Adrenal gland (tissue), 12 donors: ENCODE measurements around the gene SLC9A9. TPM values are rescaled to one million over a fixed set of nuclear protein-coding genes. Genes with fewer than 3 reads are reported as not detected.

ENCODE experiments used
- DNase-seq, 7 donors: peaks; one replicate each; pipeline ENCODE4 v3.0.0-alpha.2; 2019 to 2020
- H3K27ac ChIP-seq, 5 donors: fragments of 200-600 bp; sonication (generic) in 4 of 5; 1 replicate in 3 of 5; 2 replicates in 2 of 5; pipeline versions ENCODE4 v1.5.1 to v1.8.0; 2016 to 2020; ENCODE audit warnings: mild to moderate bottlenecking in 1 of 5
- H3K27me3 ChIP-seq: fragments of 200-600 bp; 2 replicates; pipeline ENCODE4 v1.8.0; 2021
- H3K36me3 ChIP-seq, 2 donors: fragments of 200-600 bp; replicated peaks in 1 of 2; 1 replicate in 1 of 2; 2 replicates in 1 of 2; pipeline versions ENCODE4 v1.5.1 to v1.8.0; 2018 to 2022
- H3K4me1 ChIP-seq, 2 donors: fragments of 200-600 bp; replicated peaks in 1 of 2; 1 replicate in 1 of 2; 2 replicates in 1 of 2; pipeline versions ENCODE4 v1.5.1 to v1.8.0; 2018 to 2021
- H3K4me3 ChIP-seq, 4 donors: fragments of 200-600 bp; sonication (generic) in 3 of 4; one replicate each; pipeline ENCODE4 v1.5.1; 2016 to 2018
- H3K9me3 ChIP-seq, 3 donors: fragments of 200-600 bp; sonication (generic) in 1 of 3; replicated peaks in 1 of 3; 1 replicate in 2 of 3; 2 replicates in 1 of 3; pipeline versions ENCODE4 v1.5.1 to v1.8.0; 2016 to 2021
- CTCF ChIP-seq, 6 experiments: fragments of 450-650 bp in 4 of 6; fragments of 200-600 bp in 2 of 6; sonication (generic) in 1 of 6; IDR thresholded peaks; 1 replicate in 5 of 6; 2 replicates in 1 of 6; pipeline versions ENCODE4 v1.5.1 to v1.8.0; 2016 to 2021; ENCODE audit warnings: antibody characterized with exemption in 6 of 6, mild to moderate bottlenecking in 2 of 6, moderate library complexity in 1 of 6
- POLR2A ChIP-seq, 2 donors: fragments of 450-650 bp; IDR thresholded peaks; one replicate each; pipeline ENCODE4 v1.6.1; 2017; ENCODE audit warnings: antibody characterized with exemption in 2 of 2, mild to moderate bottlenecking in 2 of 2, moderate library complexity in 1 of 2
- WGBS, 4 donors: extraction: QIAGEN DNeasy Blood & Tissue Kit in 2 of 4; methylation state at CpG; one replicate each; pipeline versions ENCODE4 v1.1.5 to v1.1.7; 2013 to 2017; 5-methylcytosine and 5-hydroxymethylcytosine counted together
- intact Hi-C, 2 donors: fragments of 100-400 bp; cut with DNase I; formaldehyde crosslinking; loops; one replicate each; pipeline versions ENCODE4 v1.14.1 to v1.15.0; 2022 to 2023
- polyA plus RNA-seq, 3 donors: library from polyadenylated mRNA; stranded (reverse); fragments of 200-250 nt in 2 of 3; fragments of 350-450 nt in 1 of 3; fragmentation: Illumina TruSeq in 1 of 3; extraction: RNeasy Lipid Tissue Mini Kit (QIAGEN cat#74804) in 1 of 3; gene quantifications; one replicate each; pipeline ENCODE4 v1.2.3, GENCODE V29; 2013 to 2014
- total RNA-seq, 9 donors: library from RNA; depleted of rRNA in 4 of 9; stranded (reverse); fragments of >200 nt in 4 of 9; fragments of 120-200 nt in 1 of 9; fragmentation: NEBNext Ultra II Directional in 1 of 9; extraction: Animal tissue kit (Norgen Biotek cat#: 25700) in 1 of 9; gene quantifications; one replicate each; pipeline versions ENCODE4 v1.1.0 to v1.2.4, GENCODE V29; 2013 to 2023
- donor health status: healthy with polysubstance abuse.
- donor health status: Bipolar disorder and iron deficiency.
- donor health status: DM: yes; HTN: yes; CAD: no.
- donor health status: DM: no; HTN: no; CAD: no.
- donor health status: DM: no; HTN: no; CAD: no.
- donor health status: DM: yes; HTN: yes; CAD: no.

The SLC9A9 gene
- total and polyA plus RNA-seq, 12 donors = 4.2 to 23.7 (median 13.5) TPM

DNA sequence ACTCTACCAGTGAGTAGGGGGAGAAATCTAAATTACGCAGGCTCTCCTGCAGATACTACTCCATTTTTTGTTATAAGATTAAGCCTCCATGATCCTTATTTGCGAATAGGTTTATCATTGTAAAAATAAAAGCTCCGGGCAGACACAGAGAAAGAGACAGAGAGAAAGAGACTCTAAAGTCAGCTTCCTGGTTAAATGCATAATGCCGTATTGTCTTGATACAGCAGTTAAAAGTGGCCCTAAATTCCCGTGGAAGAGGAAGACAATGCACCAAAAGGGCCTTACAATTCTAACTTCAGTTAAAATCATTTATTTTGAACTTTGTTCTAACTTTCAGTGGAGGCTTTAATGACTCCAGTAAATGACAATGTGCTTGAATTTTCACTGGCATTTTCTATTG, 98.3 kb downstream of the SLC9A9 start:
- no peaks in the 10 kb centered on the region for H3K36me3 ChIP-seq
- TF ChIP-seq POLR2A (IDR thresholded peaks at IDR 0.05) (no peak), CTCF (IDR thresholded peaks at IDR 0.05) (no peak)
- intact Hi-C loops = no loop called here
- no peak for DNase-seq
- H3K27ac ChIP-seq = no peak overlapping the region
- WGBS, 4 donors = 84 to 90% (median 89%) methylated on average over 5 of the region's 5 CpGs
- H3K27me3 ChIP-seq = no peaks in the 10 kb centered on the region
- H3K9me3 ChIP-seq = no peaks in the 10 kb centered on the region
- no peak overlapping the region for H3K4me3 ChIP-seq
- no peaks in the 10 kb centered on the region for H3K4me1 ChIP-seq

DNA sequence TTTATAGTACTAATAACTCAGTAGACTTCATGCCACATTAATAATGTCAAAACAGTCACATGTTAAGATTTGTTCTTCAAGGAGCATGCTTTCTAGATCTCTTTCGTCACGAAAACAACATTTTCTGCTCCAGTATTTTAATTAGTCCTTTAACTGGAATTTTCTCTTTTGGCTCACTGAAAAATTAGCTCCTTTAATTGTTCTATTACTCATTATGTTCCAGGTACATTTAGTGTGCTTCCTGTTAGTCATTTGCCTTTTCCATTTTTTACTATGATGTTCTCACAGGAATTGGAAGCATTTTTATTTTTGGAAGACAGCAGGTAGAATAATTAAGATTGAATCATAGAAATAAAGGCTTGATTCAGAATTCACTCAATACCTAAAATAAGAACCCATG, 111.2 kb downstream of the SLC9A9 start:
- intact Hi-C loops = no loop called here
- H3K27me3 ChIP-seq = no peaks in the 10 kb centered on the region
- TF ChIP-seq CTCF (IDR thresholded peaks at IDR 0.05) (no peak), POLR2A (IDR thresholded peaks at IDR 0.05) (no peak)
- no peaks in the 10 kb centered on the region for H3K36me3 ChIP-seq
- H3K27ac ChIP-seq = no peak overlapping the region
- DNase-seq = no peak
- 74 to 88% (median 82%) methylated on average over 2 of the region's 2 CpGs for WGBS, 4 donors
- H3K9me3 ChIP-seq = no peaks in the 10 kb centered on the region
- H3K4me1 ChIP-seq = no peaks in the 10 kb centered on the region
- H3K4me3 ChIP-seq = no peak overlapping the region

DNA sequence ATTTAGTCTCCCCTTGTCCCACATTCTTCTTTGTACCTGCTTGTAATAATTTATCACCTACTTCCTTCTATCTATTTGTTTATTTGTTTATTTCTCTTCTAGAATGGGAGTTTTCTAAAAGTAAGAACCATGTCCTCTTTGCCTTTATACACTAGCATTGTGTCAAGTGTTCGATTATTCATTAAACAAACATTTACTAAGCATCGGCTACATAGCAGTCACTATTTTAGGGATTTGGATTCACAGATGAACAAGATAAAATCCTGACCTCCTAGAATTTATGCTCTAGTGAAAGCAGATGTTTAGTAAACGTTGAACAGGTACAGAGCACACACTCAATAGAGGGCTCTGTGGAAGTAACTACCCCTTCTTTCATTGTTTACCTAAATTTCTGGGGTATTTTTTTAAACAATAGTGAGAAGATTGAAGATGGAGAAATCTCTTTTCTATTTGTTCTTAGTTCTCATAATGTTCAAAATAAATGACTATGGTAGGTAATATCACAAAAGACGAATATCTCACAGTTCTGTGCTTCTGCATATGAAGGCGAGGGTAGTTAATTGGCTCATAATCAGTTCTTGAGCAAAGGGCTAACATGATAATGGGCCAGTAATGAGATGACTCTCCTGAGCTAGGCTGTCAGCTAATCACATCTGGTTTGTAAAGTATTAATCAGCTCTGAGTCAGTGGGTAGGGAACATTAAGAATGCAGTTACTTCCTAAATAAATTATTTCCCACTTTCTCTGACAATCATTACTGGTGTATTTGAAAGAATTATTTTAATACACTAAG, 111.9 kb downstream of the SLC9A9 start:
- DNase-seq = no peak
- Histone ChIP-seq H3K27ac (no peak overlapping the region), H3K4me1 (no peaks in the 10 kb centered on the region), H3K4me3 (no peak overlapping the region), H3K36me3 (no peaks in the 10 kb centered on the region), H3K9me3 (no peaks in the 10 kb centered on the region), H3K27me3 (no peaks in the 10 kb centered on the region)
- 66 to 80% (median 72%) methylated on average over 5 of the region's 5 CpGs for WGBS, 4 donors
- intact Hi-C loops = no loop called here
- no peak for TF ChIP-seq POLR2A (IDR thresholded peaks at IDR 0.05)
- no peak for TF ChIP-seq CTCF (IDR thresholded peaks at IDR 0.05)

- 87 to 96% (median 89%) methylated on average over 2 of the region's 2 CpGs for WGBS, 4 donors
- no peak for DNase-seq
- no peaks in the 10 kb centered on the region for H3K36me3 ChIP-seq
- peaks cover 0 to 7% of the 10 kb centered on the region in 2 donors for H3K4me1 ChIP-seq
- H3K9me3 ChIP-seq = no peaks in the 10 kb centered on the region
- no peak overlapping the region for H3K4me3 ChIP-seq
- intact Hi-C loops = no loop called here
- TF ChIP-seq POLR2A (IDR thresholded peaks at IDR 0.05) (no peak), CTCF (IDR thresholded peaks at IDR 0.05) (no peak)
- no peak overlapping the region for H3K27ac ChIP-seq
- H3K27me3 ChIP-seq = no peaks in the 10 kb centered on the region
Measured at GRCh38 chr3:143731776-143732175, 116.5 kb downstream of the SLC9A9 start.
